HG03439 (cell line): Measurements from ENCODE around the gene HEBP1.

ENCODE experiments used
- ATAC-seq: cut with Tn5 transposase; IDR thresholded peaks from one replicate; pipeline ENCODE4 v1.9.1; 2021; ENCODE audit warnings: mild to moderate bottlenecking, moderate library complexity; ENCODE audit not compliant: unreplicated experiment

The HEBP1 gene

DNA sequence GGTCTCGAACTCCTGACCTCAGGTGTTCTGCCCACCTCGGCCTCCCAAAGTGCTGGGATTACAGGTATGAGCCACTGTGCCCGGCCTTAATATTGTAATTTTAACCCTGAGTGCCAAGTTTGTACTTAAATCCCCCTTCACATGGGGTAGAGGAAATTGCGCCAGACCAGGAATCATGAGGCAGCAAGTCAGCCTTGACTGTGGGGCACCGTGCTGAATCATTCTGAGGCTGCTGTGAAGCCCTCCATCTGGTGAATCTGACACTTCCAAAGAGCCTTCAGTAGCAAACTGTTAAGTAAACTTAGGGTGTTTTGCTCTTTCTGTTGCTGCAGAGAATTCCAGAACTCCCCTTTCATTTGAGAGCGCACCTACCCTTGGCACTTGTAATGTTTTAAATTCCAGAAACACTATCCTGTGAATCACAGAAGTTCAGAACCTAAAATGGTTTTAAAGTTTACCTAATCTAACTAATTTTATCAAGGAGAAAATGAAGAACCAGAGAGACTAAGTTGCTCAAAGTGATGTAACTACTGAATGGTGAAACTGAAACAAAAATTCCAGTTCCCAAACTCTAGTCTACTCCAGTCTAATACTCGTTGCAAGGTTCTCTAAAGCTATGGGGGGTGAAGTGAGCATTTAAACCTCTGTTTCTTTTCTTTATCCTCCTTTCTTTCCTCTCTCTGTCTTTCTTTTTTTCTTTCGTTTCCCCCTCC, 7.5 kb downstream of the HEBP1 start:
- no peak for ATAC-seq

GRCh38 chr12:12990700-12991468, 9.2 kb downstream of the HEBP1 start:
- ATAC-seq: no peak

GRCh38 chr12:12987421-12987820, 12.6 kb downstream of the HEBP1 start:
- ATAC-seq: no peak

DNA sequence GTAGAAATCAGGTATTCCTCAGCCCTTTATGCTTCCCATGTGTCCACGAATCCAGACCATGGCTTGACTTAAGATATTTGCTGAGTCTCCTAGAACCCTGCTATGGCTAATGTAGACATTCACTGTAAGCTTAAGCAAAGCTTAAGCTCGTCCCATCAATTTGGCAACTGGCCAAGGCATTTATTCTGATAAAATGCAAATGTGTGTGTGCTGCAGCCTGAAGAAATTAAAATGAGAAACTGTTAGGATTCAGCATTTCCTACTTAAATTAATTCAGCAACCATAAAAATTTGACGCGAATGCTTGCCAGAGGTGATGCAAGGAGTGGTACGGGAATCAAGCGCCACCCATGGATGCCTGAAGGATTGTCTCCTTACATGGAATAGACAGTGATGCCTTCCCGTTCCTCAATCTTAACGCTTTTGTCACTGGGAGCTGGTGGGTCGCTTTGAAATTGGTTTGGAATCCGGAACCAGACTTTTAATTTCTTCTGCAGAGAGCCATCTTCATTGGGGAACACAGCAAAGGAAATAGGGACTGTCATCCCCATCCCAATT, 13.2 kb downstream of the HEBP1 start:
- ATAC-seq: no peak

- no peak for ATAC-seq
Observed at GRCh38 chr12:12985817-12986408, 14.2 kb downstream of the HEBP1 start.

- no peak for ATAC-seq
Observed at GRCh38 chr12:12984149-12984548, 15.9 kb downstream of the HEBP1 start.

DNA sequence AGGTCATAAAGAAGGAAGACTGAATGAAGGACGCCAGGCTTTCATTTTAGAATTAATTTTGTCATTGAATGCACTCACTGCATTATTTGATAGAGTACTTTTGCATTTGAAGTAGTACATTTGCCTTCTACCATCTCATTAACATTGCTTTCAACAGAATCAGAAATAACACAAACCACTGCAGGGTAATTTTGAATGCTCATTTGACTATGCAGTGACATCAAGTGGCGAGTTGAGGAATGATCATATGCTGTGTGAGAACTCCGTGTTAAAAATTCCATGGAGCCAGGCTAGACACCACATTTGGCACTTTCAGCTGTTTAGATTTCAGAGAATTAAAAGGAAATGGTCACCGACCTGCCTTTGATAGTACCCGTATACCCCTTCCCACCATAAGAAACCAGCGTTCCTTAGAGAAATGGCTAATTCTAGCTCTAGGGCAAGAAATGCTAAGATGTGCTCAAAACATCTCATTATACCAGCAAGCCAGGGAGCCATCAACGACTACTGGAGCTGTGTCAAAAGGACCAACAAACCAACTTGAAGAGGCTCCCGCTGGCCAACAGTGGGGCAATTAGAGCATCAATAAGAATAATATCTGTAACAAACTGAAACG, 16.5 kb downstream of the HEBP1 start:
- ATAC-seq: no peak

GRCh38 chr12:12982331-12982730, 17.7 kb downstream of the HEBP1 start:
- no peak for ATAC-seq

- no peak for ATAC-seq
Observed at GRCh38 chr12:12979731-12980259, 20.3 kb downstream of the HEBP1 start.

GRCh38 chr12:12979126-12979525, 20.9 kb downstream of the HEBP1 start:
- no peak for ATAC-seq

DNA sequence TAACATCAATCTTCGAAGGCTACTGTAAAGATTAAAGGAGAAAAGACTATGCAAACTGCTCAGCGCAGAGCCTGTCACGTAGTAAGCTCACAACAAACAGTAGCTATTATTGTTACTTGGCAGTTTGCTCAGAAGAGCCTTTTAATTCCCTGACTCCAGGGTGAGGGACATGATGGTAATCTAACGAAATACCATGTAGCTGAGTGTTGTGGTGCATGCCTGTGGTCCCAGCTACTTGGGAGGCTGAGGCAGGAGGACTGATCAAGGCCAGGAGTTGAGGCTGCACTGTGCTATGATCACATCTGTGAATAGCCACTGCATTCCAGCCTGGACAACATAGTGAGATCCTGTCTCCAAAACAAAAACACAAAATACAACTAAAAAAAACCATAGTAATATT, 22.8 kb downstream of the HEBP1 start:
- no peak for ATAC-seq

DNA sequence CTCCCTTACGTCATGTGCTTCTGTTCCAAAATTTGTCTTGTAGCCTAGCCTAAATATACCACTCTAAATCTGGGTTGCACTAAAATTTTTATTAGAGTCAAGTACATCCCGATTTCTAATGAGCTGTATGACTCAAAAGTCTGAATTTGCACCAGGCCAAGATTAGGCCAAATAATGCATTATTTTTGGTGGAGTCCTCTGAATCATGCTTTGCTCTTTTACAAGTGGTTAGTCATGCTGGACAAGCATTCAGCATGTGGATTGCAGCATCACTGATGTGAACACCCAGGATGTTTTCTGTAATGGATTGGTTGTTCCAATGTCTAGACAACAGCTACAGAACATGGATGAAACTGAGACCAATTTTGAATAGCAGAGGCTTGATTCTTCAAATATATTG, 23.7 kb downstream of the HEBP1 start:
- no peak for ATAC-seq

- ATAC-seq: no peak
Observed at GRCh38 chr12:12975322-12976077, 24.6 kb downstream of the HEBP1 start.

DNA sequence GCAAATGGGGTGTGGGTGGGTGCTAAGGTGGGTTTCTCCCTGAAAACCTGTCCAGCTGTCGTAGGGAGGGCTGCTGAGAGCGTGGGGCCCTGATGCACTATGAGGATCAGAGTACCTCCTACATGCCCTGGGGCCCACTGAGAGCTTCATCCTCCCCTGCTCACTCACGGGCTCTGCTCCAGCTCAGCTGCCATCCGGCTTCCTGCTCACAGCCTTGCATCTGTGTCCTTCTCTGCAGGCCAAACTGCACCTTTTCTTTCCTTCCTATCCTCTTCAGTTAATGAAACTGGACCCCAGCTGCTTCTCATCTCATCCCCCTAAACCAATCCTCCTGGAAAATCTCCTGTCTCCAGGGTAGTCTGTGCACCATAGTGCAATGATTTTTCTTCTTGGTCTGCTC, 25.9 kb downstream of the HEBP1 start:
- ATAC-seq: no peak

DNA sequence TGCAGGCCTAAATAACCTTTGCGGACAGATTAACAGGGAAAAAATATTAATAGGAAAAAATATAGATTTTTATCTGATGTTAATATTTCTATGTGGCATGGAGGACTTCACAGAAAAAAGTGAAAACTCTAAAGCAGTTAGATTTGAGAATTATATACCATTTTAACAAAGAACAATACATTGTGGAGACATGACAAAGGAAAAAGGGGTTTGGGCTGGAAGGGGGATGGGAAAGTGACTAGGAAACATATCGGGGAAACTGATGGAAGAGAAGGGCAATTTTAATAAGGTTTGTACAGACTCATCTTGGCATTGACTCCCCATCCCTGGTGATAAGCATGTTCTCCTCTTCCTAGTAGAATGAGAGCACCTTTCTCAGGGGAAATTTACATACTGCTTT, 27.0 kb downstream of the HEBP1 start:
- ATAC-seq: no peak

- no peak for ATAC-seq
Observed at GRCh38 chr12:12965836-12966235, 34.2 kb downstream of the HEBP1 start.

DNA sequence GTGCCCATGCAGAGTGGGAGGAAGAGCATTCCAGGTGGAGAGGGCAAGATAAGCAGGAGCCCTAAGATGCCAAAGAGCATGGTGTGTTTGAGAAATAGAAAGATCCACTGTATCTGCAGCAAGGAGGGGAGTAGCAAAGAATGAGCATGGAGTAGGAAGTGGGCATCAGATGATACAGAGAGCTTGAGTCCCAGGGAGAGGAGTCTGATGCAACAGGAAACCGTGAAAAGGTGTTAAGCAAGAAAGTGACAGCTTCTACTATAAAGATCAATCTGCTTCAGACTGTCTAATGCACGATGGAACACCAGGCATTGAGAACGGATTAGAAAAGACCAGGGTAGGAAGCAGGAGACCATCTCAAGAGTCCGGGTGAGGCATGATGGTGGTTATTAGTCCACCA, 35.8 kb downstream of the HEBP1 start:
- no peak for ATAC-seq

GRCh38 chr12:12960639-12961209, 39.3 kb downstream of the HEBP1 start:
- ATAC-seq: no peak

DNA sequence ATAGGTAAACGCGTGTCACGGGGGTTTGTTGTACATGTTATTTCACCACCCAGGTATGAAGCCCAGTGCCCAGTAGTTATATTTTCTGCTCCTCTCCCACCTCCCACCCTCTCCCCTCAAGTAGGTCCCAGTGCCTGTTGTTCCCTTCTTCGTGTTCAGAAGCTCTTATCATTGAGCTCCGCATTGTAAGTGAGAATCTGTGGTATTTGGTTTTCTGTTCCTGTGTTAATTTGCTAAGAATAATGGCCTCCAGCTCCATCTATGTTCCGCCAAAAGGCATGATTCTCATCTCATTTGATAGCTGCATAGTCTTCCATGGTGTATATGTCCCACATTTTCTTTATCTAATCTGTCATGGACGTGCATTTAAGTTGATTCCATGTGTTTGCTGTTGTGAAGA, 41.2 kb downstream of the HEBP1 start:
- no peak for ATAC-seq
